ENCODE measurements around the gene VN1R5. TPM values are rescaled to one million over a fixed set of nuclear protein-coding genes. Genes with fewer than 3 reads are reported as not detected.

Gene VN1R5
- total and polyA plus RNA-seq, 11 donors = not detected

DNA sequence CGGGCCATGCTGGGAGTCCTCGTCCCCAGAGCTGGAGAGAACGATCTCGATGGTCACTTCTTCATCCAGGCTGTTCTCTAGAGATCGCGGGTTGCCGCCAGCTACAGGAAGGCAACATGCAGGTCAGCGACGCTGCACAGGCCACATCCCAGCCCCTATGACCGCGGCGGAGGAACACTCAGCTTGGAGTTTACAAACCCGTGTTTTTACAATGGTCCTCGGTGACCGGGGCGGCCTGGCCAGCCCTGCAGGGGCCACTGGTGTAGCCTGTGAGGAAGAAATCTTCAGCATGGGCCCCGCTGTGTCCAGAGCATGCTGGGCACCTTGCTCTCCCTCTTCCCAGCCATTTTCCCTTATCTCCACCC lies 45.3 kb downstream of the VN1R5 start:
- no peak for DNase-seq
- no peaks in the 10 kb centered on the region for H3K4me1 ChIP-seq
- TF ChIP-seq, protein P1, sequence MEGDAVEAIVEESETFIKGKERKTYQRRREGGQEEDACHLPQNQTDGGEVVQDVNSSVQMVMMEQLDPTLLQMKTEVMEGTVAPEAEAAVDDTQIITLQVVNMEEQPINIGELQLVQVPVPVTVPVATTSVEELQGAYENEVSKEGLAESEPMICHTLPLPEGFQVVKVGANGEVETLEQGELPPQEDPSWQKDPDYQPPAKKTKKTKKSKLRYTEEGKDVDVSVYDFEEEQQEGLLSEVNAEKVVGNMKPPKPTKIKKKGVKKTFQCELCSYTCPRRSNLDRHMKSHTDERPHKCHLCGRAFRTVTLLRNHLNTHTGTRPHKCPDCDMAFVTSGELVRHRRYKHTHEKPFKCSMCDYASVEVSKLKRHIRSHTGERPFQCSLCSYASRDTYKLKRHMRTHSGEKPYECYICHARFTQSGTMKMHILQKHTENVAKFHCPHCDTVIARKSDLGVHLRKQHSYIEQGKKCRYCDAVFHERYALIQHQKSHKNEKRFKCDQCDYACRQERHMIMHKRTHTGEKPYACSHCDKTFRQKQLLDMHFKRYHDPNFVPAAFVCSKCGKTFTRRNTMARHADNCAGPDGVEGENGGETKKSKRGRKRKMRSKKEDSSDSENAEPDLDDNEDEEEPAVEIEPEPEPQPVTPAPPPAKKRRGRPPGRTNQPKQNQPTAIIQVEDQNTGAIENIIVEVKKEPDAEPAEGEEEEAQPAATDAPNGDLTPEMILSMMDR (IDR thresholded peaks at IDR 0.05) = no peak
- TF ChIP-seq POLR2A (IDR thresholded peaks at IDR 0.05) = no peak
- whole genome bisulfite sequencing, 4 donors = 95 to 99% (median 96%) methylated on average over 16 to 17 of the region's 17 CpGs
- no peak overlapping the region for H3K4me3 ChIP-seq
- H3K36me3 ChIP-seq = peaks cover 0 to 65% (median 56%) of the 10 kb centered on the region in 9 donors
- intact Hi-C loops (cut with DNase I) = no loop called here
- no peak overlapping the region for H3K27ac ChIP-seq
- no peak for ATAC-seq
- H3K27me3 ChIP-seq = no peaks in the 10 kb centered on the region
- H3K9me3 ChIP-seq = no peaks in the 10 kb centered on the region

DNA sequence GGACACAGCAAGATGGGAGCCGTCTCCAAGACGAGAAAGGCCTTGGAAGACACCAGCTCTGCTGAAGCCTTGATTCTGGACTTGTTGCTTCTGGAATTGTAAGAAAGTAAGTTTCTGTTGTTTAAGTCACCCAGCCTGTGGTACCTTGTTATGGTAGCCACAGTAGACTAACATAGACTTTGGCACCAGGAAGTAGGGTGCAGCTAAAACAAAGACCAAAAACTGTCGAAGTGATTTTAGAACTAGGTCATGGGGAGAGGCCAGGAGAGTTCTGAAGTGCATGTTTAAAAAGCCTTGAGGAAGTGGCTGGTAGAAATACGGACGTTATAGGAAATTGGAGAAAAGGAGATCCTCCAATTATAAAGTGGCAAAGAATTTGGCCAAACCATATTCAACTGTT lies 47.3 kb downstream of the VN1R5 start:
- WGBS, 4 donors = 53 to 90% (median 64%) methylated on average over 5 of the region's 5 CpGs
- intact Hi-C loops (cut with DNase I) = no loop called here

DNA sequence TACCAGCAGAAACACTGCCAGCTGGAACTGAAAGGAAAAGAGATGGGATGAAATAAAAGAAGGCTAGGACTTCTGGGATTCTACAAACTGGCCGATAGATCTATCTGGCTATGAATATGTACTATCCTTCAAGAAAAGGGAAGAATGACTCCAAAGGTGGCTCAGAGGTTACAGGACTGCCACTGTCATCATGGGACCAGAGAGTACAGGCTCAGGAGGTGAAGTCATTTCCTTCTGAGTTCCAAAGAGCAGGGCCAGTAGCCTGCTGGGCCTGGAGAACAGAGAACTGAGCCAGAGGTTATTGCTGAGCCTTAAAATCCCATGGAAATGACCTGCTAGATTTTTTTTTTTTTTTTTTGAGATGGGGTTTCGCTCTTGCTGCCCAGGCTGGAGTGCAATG lies 48.2 kb downstream of the VN1R5 start:
- H3K36me3 ChIP-seq = peaks cover under 1 to 89% (median 82%) of the 10 kb centered on the region in 9 donors
- no peak overlapping the region for H3K27ac ChIP-seq
- no peaks in the 10 kb centered on the region for H3K9me3 ChIP-seq
- no peaks in the 10 kb centered on the region for H3K27me3 ChIP-seq
- no peak overlapping the region for H3K4me3 ChIP-seq
- no peak for DNase-seq
- TF ChIP-seq, protein P1 (IDR thresholded peaks at IDR 0.05) = no peak
- no peak for TF ChIP-seq POLR2A (IDR thresholded peaks at IDR 0.05)
- WGBS, 4 donors = 64 to 77% (median 71%) methylated on average over 2 of the region's 2 CpGs
- no peaks in the 10 kb centered on the region for H3K4me1 ChIP-seq
- peak in 1 of 4 donors; percentile 78 for ATAC-seq
- intact Hi-C loops (cut with DNase I) = no loop called here

More for the DNA sequence above, 47.3 kb downstream of the VN1R5 start:
- no peak for ATAC-seq
- Histone ChIP-seq H3K36me3 (peaks cover 0 to 86% (median 76%) of the 10 kb centered on the region in 9 donors), H3K4me1 (no peaks in the 10 kb centered on the region), H3K4me3 (no peak overlapping the region), H3K27ac (no peak overlapping the region), H3K9me3 (no peaks in the 10 kb centered on the region), H3K27me3 (no peaks in the 10 kb centered on the region)
- TF ChIP-seq, protein P1 (IDR thresholded peaks at IDR 0.05) = no peak
- TF ChIP-seq POLR2A (IDR thresholded peaks at IDR 0.05) = no peak
- no peak for DNase-seq

Other genes starting within 250 kb of the VN1R5 start
- gene ZNF695, start 248.0 kb upstream of the VN1R5 start, total RNA-seq = under 1 TPM in 2 of 9 donors, not detected in 7; 0.06 to 0.53 TPM
- not detected for gene ZNF695, start 248.0 kb upstream of the VN1R5 start, polyA plus RNA-seq
- 1 to 10 TPM in 5 of 9 donors, under 1 TPM in 4; 0.60 to 3.6 (median 1.0) TPM for gene ZNF670, start 177.3 kb upstream of the VN1R5 start, total RNA-seq
- 1 to 10 TPM in 1 of 2 donors, under 1 TPM in 1; 0.46 to 1.6 TPM for gene ZNF670, start 177.3 kb upstream of the VN1R5 start, polyA plus RNA-seq
- 1 to 10 TPM; 1.5 to 5.4 (median 3.2) TPM for gene ZNF669, start 151.7 kb upstream of the VN1R5 start, total RNA-seq
- 1 to 10 TPM; 2.4 to 3.2 TPM for gene ZNF669, start 151.7 kb upstream of the VN1R5 start, polyA plus RNA-seq
- 10 to 100 TPM in 5 of 9 donors, 1 to 10 TPM in 4; 7.8 to 13.8 (median 10.9) TPM for gene ZNF124, start 84.1 kb upstream of the VN1R5 start, total RNA-seq
- 1 to 10 TPM in 1 of 2 donors, under 1 TPM in 1; 0.30 to 1.7 TPM for gene ZNF124, start 84.1 kb upstream of the VN1R5 start, polyA plus RNA-seq
- gene ZNF496, start 75.8 kb downstream of the VN1R5 start, total RNA-seq = 10 to 100 TPM; 13.2 to 37.9 (median 16.5) TPM
- gene ZNF496, start 75.8 kb downstream of the VN1R5 start, polyA plus RNA-seq = 10 to 100 TPM in 1 of 2 donors, 1 to 10 TPM in 1; 6.2 to 10.9 TPM
- gene NLRP3, start 160.1 kb downstream of the VN1R5 start, total RNA-seq = 1 to 10 TPM in 3 of 9 donors, under 1 TPM in 6; 0.40 to 8.3 (median 0.60) TPM
- under 1 TPM; 0.19 to 0.64 TPM for gene NLRP3, start 160.1 kb downstream of the VN1R5 start, polyA plus RNA-seq
- not detected for gene OR2B11, start 202.0 kb downstream of the VN1R5 start, total RNA-seq
- not detected for gene OR2B11, start 202.0 kb downstream of the VN1R5 start, polyA plus RNA-seq